Suprapubic skin (tissue), 4 donors: Measurements from ENCODE around the gene NFIL3.

Experiments used
- EP300 ChIP-seq: sonication (generic); formaldehyde crosslinking; IDR thresholded peaks from one replicate; pipeline ENCODE4 v1.6.1; 2017; ENCODE audit warnings: antibody characterized with exemption
- POLR2A ChIP-seq, 2 donors: fragments of 450-650 bp; IDR thresholded peaks; one replicate each; pipeline ENCODE4 v1.6.1; 2017; ENCODE audit warnings: antibody characterized with exemption in 2 of 2, mild to moderate bottlenecking in 2 of 2, moderate library complexity in 2 of 2
- POLR2AphosphoS5 ChIP-seq, 3 donors: sonication (generic); formaldehyde crosslinking; IDR thresholded peaks; one replicate each; pipeline ENCODE4 v1.6.1; 2017; ENCODE audit warnings: antibody characterized with exemption in 3 of 3
- TF ChIP-seq, protein P1 (sequence below), 2 donors: fragments of 200-600 bp in 1 of 2; fragments of 450-650 bp in 1 of 2; sonication (generic) in 1 of 2; IDR thresholded peaks; one replicate each; pipeline ENCODE4 v1.5.1; 2016 to 2019; ENCODE audit warnings: antibody characterized with exemption in 2 of 2, mild to moderate bottlenecking in 1 of 2, moderate library complexity in 1 of 2

DNA sequence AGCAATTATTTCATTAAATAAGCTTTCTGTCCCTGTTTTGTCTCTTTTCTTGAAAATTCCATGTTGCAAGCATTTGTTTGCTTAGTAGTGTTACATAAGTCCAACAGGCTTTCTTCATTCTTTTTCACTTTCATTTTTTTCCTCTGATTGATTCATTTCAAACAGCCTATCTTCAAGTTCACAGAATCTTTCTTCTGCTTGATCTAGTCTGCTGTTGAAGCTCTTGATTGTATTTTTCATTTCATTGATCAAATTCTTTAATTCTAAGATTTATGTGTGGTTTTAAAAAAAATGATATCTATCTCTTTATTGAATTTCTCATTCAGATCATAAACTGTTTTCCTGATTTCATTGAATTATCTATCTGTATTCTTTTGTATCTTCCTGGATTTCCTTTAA is 20.4 kb upstream of the NFIL3 start:
- TF ChIP-seq POLR2AphosphoS5 (IDR thresholded peaks at IDR 0.05) = no peak
- TF ChIP-seq, protein P1, sequence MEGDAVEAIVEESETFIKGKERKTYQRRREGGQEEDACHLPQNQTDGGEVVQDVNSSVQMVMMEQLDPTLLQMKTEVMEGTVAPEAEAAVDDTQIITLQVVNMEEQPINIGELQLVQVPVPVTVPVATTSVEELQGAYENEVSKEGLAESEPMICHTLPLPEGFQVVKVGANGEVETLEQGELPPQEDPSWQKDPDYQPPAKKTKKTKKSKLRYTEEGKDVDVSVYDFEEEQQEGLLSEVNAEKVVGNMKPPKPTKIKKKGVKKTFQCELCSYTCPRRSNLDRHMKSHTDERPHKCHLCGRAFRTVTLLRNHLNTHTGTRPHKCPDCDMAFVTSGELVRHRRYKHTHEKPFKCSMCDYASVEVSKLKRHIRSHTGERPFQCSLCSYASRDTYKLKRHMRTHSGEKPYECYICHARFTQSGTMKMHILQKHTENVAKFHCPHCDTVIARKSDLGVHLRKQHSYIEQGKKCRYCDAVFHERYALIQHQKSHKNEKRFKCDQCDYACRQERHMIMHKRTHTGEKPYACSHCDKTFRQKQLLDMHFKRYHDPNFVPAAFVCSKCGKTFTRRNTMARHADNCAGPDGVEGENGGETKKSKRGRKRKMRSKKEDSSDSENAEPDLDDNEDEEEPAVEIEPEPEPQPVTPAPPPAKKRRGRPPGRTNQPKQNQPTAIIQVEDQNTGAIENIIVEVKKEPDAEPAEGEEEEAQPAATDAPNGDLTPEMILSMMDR (IDR thresholded peaks at IDR 0.05) = no peak
- no peak for TF ChIP-seq POLR2A (IDR thresholded peaks at IDR 0.05)
- no peak for TF ChIP-seq EP300
